K562 (cell line): ENCODE measurements around the gene DYRK1A. TPM values are rescaled to one million over a fixed set of nuclear protein-coding genes. Genes with fewer than 3 reads are reported as not detected.
A peak's percentile ranks its signal among the peaks of the same experiment; 100 is the strongest.

Source experiments
- ATAC-seq: fragments of 200-7000 bp; cut with Tn5 transposase; 3 replicates; pipeline ENCODE4 v1.9.1; 2020; ENCODE audit warnings: moderate library complexity
- BruUV-seq: library from RNA; stranded (reverse); fragments of 400-500 nt; replicated peaks from 2 replicates; lab custom pipeline; 2021; lab: Mats Ljungman, UMichigan
- CTCF ChIA-PET: fragments of 300-600 bp; formaldehyde crosslinking; extraction: SDS; loops from one replicate; lab custom pipeline; 2021; ENCODE audit warnings: low intra/inter-chr PET ratio; lab: Yijun Ruan, JAX
- POLR2A ChIA-PET: fragments of 300-600, 350-650 bp; sonication (Branson Sonifier 250); formaldehyde crosslinking; extraction: SDS; loops from one replicate; lab custom pipeline; 2021; ENCODE audit warnings: antibody characterized with exemption, inconsistent platforms; lab: Yijun Ruan, JAX
- DNase-seq, 4 experiments: peaks; one replicate each; pipeline versions ENCODE4 v3.0.0 to v3.0.0-alpha.2; 2011 to 2018; ENCODE audit warnings: low spot score in 3 of 4, mixed read lengths in 3 of 4; ENCODE audit errors: extremely low read depth in 1 of 4
- FAIRE-seq: peaks from 2 replicates; lab custom pipeline; 2011; peaks lifted over from hg19 to GRCh38; lab: Jason Lieb, UNC
- H2AFZ ChIP-seq: 2 replicates; pipeline ENCODE4 v1.6.0; 2011; ENCODE audit warnings: low read depth, low read length, control low read depth, inconsistent platforms
- H3K27ac ChIP-seq: fragments of 200-600 bp; 3 replicates; pipeline ENCODE4 v1.8.0; 2011; ENCODE audit warnings: low read depth, mild to moderate bottlenecking, control low read depth, inconsistent platforms, low read length, moderate library complexity, mixed read lengths; ENCODE audit errors: extremely low read depth
- H3K27me3 ChIP-seq, 2 experiments: fragments of 300-600 bp in 1 of 2; 2 replicates in 1 of 2; 3 replicates in 1 of 2; pipeline versions ENCODE4 v1.6.0 to v1.8.0; 2011; ENCODE audit warnings: inconsistent platforms in 2 of 2, low read length in 2 of 2, mild to moderate bottlenecking in 1 of 2, mixed read lengths in 1 of 2, moderate library complexity in 1 of 2; ENCODE audit not compliant: control insufficient read depth in 2 of 2, insufficient read depth in 2 of 2
- H3K36me3 ChIP-seq: fragments of 300-600 bp; 3 replicates; pipeline ENCODE4 v1.8.0; 2011; ENCODE audit warnings: mild to moderate bottlenecking, low read length, inconsistent platforms; ENCODE audit not compliant: control insufficient read depth, insufficient read depth
- H3K4me1 ChIP-seq, 2 experiments: fragments of 200-600 bp in 1 of 2; replicated peaks in 1 of 2; 2 replicates in 1 of 2; 3 replicates in 1 of 2; pipeline versions ENCODE4 v1.5.1 to v1.8.0; 2011; ENCODE audit warnings: inconsistent platforms in 2 of 2, low read length in 2 of 2, mild to moderate bottlenecking in 1 of 2, mixed read lengths in 1 of 2, moderate library complexity in 1 of 2; ENCODE audit not compliant: control insufficient read depth in 2 of 2, insufficient read depth in 2 of 2
- H3K4me2 ChIP-seq: 2 replicates; pipeline ENCODE4 v1.6.1; 2011; ENCODE audit warnings: low read length, control low read depth, inconsistent platforms, mixed read lengths; ENCODE audit not compliant: insufficient read depth
- H3K4me3 ChIP-seq: fragments of 200-600 bp; sonication (generic), shearing (Covaris generic); 2 replicates; pipeline ENCODE4 v1.5.1; 2016; ENCODE audit warnings: control low read depth, inconsistent platforms
- H3K79me2 ChIP-seq: fragments of 200-600 bp; 3 replicates; pipeline ENCODE4 v1.8.0; 2011; ENCODE audit warnings: low read length, inconsistent platforms; ENCODE audit not compliant: control insufficient read depth, insufficient read depth
- H3K9ac ChIP-seq, 2 experiments: 2 replicates each; pipeline versions ENCODE4 v1.6.0 to v1.6.1; 2011; ENCODE audit warnings: low read depth in 2 of 2, low read length in 2 of 2, control low read depth in 1 of 2, inconsistent platforms in 1 of 2, mild to moderate bottlenecking in 1 of 2, mixed read lengths in 1 of 2; ENCODE audit not compliant: insufficient read depth in 1 of 2
- H3K9me1 ChIP-seq: one replicate; pipeline ENCODE4 v1.6.0; 2011; ENCODE audit warnings: inconsistent platforms, mild to moderate bottlenecking, low read length, moderate library complexity; ENCODE audit not compliant: control insufficient read depth, insufficient read depth
- H3K9me3 ChIP-seq: replicated peaks from 2 replicates; pipeline ENCODE4 v1.5.1; 2011; ENCODE audit warnings: low read depth, low read length, inconsistent platforms; ENCODE audit not compliant: control insufficient read depth, insufficient read depth
- H4K20me1 ChIP-seq: replicated peaks from 2 replicates; pipeline ENCODE4 v1.6.1; 2011; ENCODE audit warnings: low read length, inconsistent platforms, mixed read lengths; ENCODE audit not compliant: control insufficient read depth, insufficient read depth
- ARNT ChIP-seq, 2 experiments: fragments of 450-650 bp; IDR thresholded peaks; 2 replicates each; pipeline ENCODE4 v1.6.1; 2016; ENCODE audit warnings: mild to moderate bottlenecking in 1 of 2
- CBFB ChIP-seq: sonication (generic); formaldehyde crosslinking; IDR thresholded peaks from 2 replicates; pipeline ENCODE4 v1.4.0; 2020; ENCODE audit warnings: mild to moderate bottlenecking, missing genetic modification reagents
- CREB3 ChIP-seq: fragments of 450-650 bp; conservative IDR thresholded peaks from 2 replicates; pipeline ENCODE4 v1.6.1; 2016; ENCODE audit warnings: missing genetic modification characterization, low read depth, mild to moderate bottlenecking, missing compliant biosample characterization, moderate library complexity
- E4F1 ChIP-seq: fragments of 250-450 bp; sonication (Bioruptor Pico); IDR thresholded peaks from 2 replicates; pipeline ENCODE4 v1.5.0; 2021; ENCODE audit warnings: mild to moderate bottlenecking, borderline replicate concordance
- ILF3 ChIP-seq: fragments of 450-650 bp; IDR thresholded peaks from 2 replicates; pipeline ENCODE4 v1.6.1; 2018; ENCODE audit warnings: antibody characterized with exemption, mild to moderate bottlenecking, moderate library complexity, borderline replicate concordance
- POLR3G ChIP-seq: IDR thresholded peaks from 2 replicates; pipeline ENCODE4 v1.6.1; 2011; ENCODE audit not compliant: insufficient read length, insufficient replicate concordance; ENCODE audit errors: extremely low read depth
- RBM25 ChIP-seq: fragments of 200-400 bp; formaldehyde crosslinking; IDR thresholded peaks from 2 replicates; pipeline ENCODE4 v1.6.1; 2018; ENCODE audit warnings: low read length, low read depth, moderate library complexity; ENCODE audit not compliant: severe bottlenecking
- SUPT5H ChIP-seq: fragments of 450-650 bp; IDR thresholded peaks from 2 replicates; pipeline ENCODE4 v1.6.1; 2016
- TRIM24 ChIP-seq, 2 experiments: fragments of 450-650 bp; IDR thresholded peaks; 2 replicates each; pipeline ENCODE4 v1.6.1; 2016
- XRCC4 ChIP-seq: IDR thresholded peaks from one replicate; pipeline ENCODE4 v1.6.1; 2011; ENCODE audit not compliant: insufficient read depth, insufficient read length; ENCODE audit errors: extremely low read depth
- ZC3H8 ChIP-seq: fragments of 450-650 bp; IDR thresholded peaks from 2 replicates; pipeline ENCODE4 v1.6.1; 2017
- ZNF12 ChIP-seq: sonication (generic); formaldehyde crosslinking; IDR thresholded peaks from 2 replicates; pipeline ENCODE4 v1.4.0; 2020; ENCODE audit warnings: mild to moderate bottlenecking, missing genetic modification reagents
- ZNF133 ChIP-seq: fragments of 250-450 bp; sonication (Bioruptor Pico); IDR thresholded peaks from 2 replicates; pipeline ENCODE4 v1.4.0; 2020; ENCODE audit warnings: mild to moderate bottlenecking
- ZSCAN32 ChIP-seq: fragments of 450-650 bp; formaldehyde crosslinking; IDR thresholded peaks from 2 replicates; pipeline ENCODE4 v1.4.0; 2020; ENCODE audit warnings: mild to moderate bottlenecking, moderate library complexity
- WGBS: fragments of 100-300 bp; shearing (Covaris generic); methylation state at CpG from one replicate; pipeline ENCODE4 v1.1.6; 2016; ENCODE audit warnings: low coverage, mixed read lengths; ENCODE audit not compliant: insufficient coverage; ENCODE audit errors: missing lambda C conversion rate; 5-methylcytosine and 5-hydroxymethylcytosine counted together
- in situ Hi-C: fragments of 300-500 bp; cut with MboI; formaldehyde crosslinking; loops from 4 replicates; pipeline ENCODE4 v1.15.0; 2018; ENCODE audit warnings: inconsistent platforms, mixed read lengths
- intact Hi-C: fragments of 100-400 bp; cut with micrococcal nuclease; formaldehyde crosslinking; loops from 2 replicates; pipeline ENCODE4 v1.14.2; 2022
- polyA plus RNA-seq, 8 experiments: library from polyadenylated mRNA; depleted of rRNA in 4 of 8; stranded (reverse) in 5 of 8; unstranded in 3 of 8; fragments of >200 nt; fragmentation: Nextera tagmentation in 2 of 8; fragmentation: Illumina TruSeq in 1 of 8; extraction: Ambion mirVana in 2 of 8; extraction: Trizol in 1 of 8; gene quantifications; 2 replicates each; pipeline versions ENCODE4 v1.2.1 to v1.2.3, GENCODE V29; 2011 to 2014; ENCODE audit warnings: inconsistent platforms in 1 of 8, missing spikeins in 1 of 8
- total RNA-seq, 7 experiments: library from RNA; depleted of rRNA in 6 of 7; stranded (reverse); fragments of >200 nt in 6 of 7; fragmentation: Illumina TruSeq in 2 of 7; extraction: Trizol in 2 of 7; gene quantifications; 2 replicates each; pipeline versions ENCODE4 v1.2.1 to v1.2.3, GENCODE V29; 2011 to 2021; ENCODE audit warnings: low replicate concordance in 1 of 7

The DYRK1A gene
- total and polyA plus RNA-seq, 9 of the 15 experiments (the other 6 are each of a cell fraction or from before 2014, with no cell fraction given): 3.7 to 64.8 (median 42.3) TPM

- 91% methylated on average over 2 of the region's 2 CpGs for WGBS
- Histone ChIP-seq H3K4me1 (peaks cover 3 to 30% of the 10 kb centered on the region in 2 experiments), H4K20me1 (peaks cover 54% of the 10 kb centered on the region)
These were observed 42.1 kb downstream of the DYRK1A start for GRCh38 chr21:37408464-37409193.

GRCh38 chr21:37410639-37411038 lies 44.1 kb downstream of the DYRK1A start:
- no peak for DNase-seq
- BruUV-seq: no TSS peak
- H3K79me2 ChIP-seq: peaks cover 100% of the 10 kb centered on the region
- in situ Hi-C loops (no loop called here), intact Hi-C loops (no loop called here)
- H3K9ac ChIP-seq: no peak overlapping the region
- H3K4me1 ChIP-seq: peaks cover 7 to 45% of the 10 kb centered on the region in 2 experiments
- ATAC-seq: no peak
- H3K27ac ChIP-seq: no peak overlapping the region
- no peak overlapping the region for H3K4me2 ChIP-seq
- ChIA-PET CTCF (no interaction called here), POLR2A (no interaction called here)
- 89% methylated on average over 9 of the region's 9 CpGs for WGBS
- peaks cover 5% of the 10 kb centered on the region for H3K9me1 ChIP-seq
- H3K9me3 ChIP-seq: no peaks in the 10 kb centered on the region
- no peak overlapping the region for H2AFZ ChIP-seq
- H3K4me3 ChIP-seq: no peak overlapping the region
- H4K20me1 ChIP-seq: peaks cover 53% of the 10 kb centered on the region
- H3K27me3 ChIP-seq: no peaks in the 10 kb centered on the region
- peaks cover 2% of the 10 kb centered on the region; the same call in 1 of the 3 replicates for H3K36me3 ChIP-seq
- no peak for FAIRE-seq
- TF ChIP-seq E4F1 (CRISPR knock-in tag) (no peak), ZNF12 (CRISPR knock-in tag) (no peak), ZNF133 (CRISPR knock-in tag) (no peak), CREB3 (tag) (no peak), ILF3 (no peak), ZSCAN32 (CRISPR knock-in tag) (no peak), POLR3G (no peak), TRIM24 (IDR thresholded peaks at IDR 0.05) (no peak), CBFB (CRISPR knock-in tag) (no peak), ARNT (IDR thresholded peaks at IDR 0.05) (no peak), ZC3H8 (no peak)

More at GRCh38 chr21:37408464-37409193, 42.1 kb downstream of the DYRK1A start:
- intact Hi-C loops: loop anchor here (5.0 kb wide), 1 partner anchor 39 kb away; no protein-coding TSS in a partner anchor
- in situ Hi-C loops: no loop called here
- FAIRE-seq (peak; percentile 6), DNase-seq (no peak), ATAC-seq (no peak)
- H3K27me3 ChIP-seq: no peaks in the 10 kb centered on the region
- POLR2A ChIA-PET: interaction anchor here (0.6 to 5.0 kb wide), 11 partner anchors 9 to 775 kb away, joined by 3 to 40 read pairs (median 3); no protein-coding TSS in a partner anchor
- no peak overlapping the region for H3K4me2 ChIP-seq
- H3K36me3 ChIP-seq: peaks cover 2% of the 10 kb centered on the region; the same call in 1 of the 3 replicates
- peaks cover 100% of the 10 kb centered on the region for H3K79me2 ChIP-seq
- H3K9me1 ChIP-seq: no peaks in the 10 kb centered on the region
- TF ChIP-seq SUPT5H (peak; percentile 31; the same call in 1 of the 2 replicates), RBM25 (no peak), XRCC4 (no peak)
- TF ChIP-seq, all 486 proteins: peak for 1
- Histone ChIP-seq H3K4me3 (no peak overlapping the region), H2AFZ (no peak overlapping the region), H3K9ac (no peak overlapping the region), H3K27ac (peak overlapping the region; percentile 53; the same call in 2 of the 3 replicates), H3K9me3 (no peaks in the 10 kb centered on the region)
- CTCF ChIA-PET: no interaction called here
- no TSS peak for BruUV-seq
